OCI-LY3 (cell line): ENCODE measurements around the gene C8B.

Source experiments
- CTCF ChIP-seq: fragments of 200-600, 300-600 bp; sonication (generic); IDR thresholded peaks from 2 replicates; pipeline ENCODE4 v1.5.1; 2014; ENCODE audit warnings: antibody characterized with exemption, low read length, low read depth
- EZH2phosphoT487 ChIP-seq: fragments of 200-600 bp; shearing (Covaris generic); IDR thresholded peaks from 2 replicates; pipeline ENCODE4 v1.6.1; 2018; ENCODE audit warnings: antibody characterized with exemption, mixed run types, low read depth

GRCh38 chr1:56992318-56993125, 26.7 kb upstream of the C8B start:
- no peak for TF ChIP-seq EZH2phosphoT487
- TF ChIP-seq CTCF: no peak
